GM21367 (cell line): ENCODE measurements around the gene ADTRP.
A peak's percentile ranks its signal among the peaks of the same experiment; 100 is the strongest.

ENCODE experiments used
- ATAC-seq: cut with Tn5 transposase; IDR thresholded peaks from one replicate; pipeline ENCODE4 v1.9.1; 2021; ENCODE audit not compliant: unreplicated experiment

The ADTRP gene, protein sequence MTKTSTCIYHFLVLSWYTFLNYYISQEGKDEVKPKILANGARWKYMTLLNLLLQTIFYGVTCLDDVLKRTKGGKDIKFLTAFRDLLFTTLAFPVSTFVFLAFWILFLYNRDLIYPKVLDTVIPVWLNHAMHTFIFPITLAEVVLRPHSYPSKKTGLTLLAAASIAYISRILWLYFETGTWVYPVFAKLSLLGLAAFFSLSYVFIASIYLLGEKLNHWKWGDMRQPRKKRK

DNA sequence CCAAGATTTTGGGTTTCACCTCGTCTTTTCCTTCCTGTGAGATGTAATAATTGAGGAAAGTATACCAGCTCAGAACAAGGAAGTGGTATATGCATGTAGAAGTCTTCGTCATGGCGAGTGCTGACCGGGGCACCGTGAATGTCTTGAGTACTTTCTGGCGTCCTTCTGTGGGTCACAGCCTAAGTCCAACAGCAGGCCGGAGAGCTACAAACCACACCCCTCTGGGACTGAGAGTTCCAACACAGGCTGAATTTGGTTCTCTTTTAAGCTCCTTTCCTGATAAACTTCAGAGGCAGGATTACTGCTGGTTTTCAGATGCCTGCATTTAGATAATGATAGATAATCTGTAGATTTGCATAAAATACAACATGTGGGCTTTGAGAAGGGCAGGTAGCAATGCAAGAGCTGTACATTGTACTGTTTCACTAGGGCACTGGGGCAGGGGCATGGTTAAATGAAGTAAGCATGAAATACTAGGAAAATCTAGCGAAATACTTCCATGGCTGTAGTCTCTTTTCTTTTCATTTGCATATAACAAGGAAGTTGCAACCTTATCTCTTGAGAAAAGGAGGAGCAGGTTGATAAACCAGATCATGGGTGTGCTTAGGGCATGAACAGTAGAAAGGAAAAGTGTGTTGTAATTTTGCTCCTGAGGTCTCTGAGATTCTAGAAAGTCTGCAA is at the start of gene ADTRP:
Gene ADTRP, minus strand, starts transcription at position 156 of the 681 bp plus-strand sequence. Its CDS starts 44 bp downstream, at position 112.
- ATAC-seq: no peak

DNA sequence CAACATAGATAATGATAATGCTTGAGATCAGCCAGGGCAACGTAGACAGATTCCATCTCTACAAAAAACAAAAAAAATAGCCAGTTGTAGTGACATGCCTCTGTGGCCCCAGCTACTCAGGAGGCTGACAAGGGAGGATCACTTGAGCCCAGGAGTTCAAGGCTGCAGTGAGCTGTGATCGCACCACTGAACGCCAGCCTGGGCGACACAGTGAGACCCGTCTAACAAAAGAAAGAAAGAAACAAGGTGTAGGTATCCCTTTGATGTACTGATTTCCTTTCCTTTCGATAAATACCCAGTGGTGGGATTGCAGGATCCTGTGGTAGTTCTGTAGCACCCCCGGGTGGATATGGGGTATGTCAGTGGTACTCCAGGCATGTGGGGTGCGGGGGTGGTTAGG is 48.2 kb upstream of the ADTRP start:
- ATAC-seq: no peak

DNA sequence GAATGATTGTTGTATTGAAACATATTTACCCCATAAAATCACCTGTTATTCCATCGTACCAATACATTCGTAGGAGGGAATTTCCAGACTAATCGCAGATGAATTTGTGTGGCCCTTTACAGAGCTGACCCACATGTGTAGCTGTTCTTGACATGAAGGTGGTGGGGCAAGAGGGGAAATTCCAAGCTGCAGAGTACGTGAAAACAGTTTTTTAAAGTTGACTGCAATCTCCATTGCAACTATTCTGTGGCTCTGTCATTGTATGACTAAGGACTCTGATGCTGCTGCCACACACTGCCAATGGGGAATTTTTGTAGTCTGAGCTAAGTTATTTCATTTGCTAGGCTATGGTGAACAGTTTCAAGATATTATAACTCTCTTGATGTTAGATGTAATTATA is 46.4 kb upstream of the ADTRP start:
- peak; percentile 40 for ATAC-seq

DNA sequence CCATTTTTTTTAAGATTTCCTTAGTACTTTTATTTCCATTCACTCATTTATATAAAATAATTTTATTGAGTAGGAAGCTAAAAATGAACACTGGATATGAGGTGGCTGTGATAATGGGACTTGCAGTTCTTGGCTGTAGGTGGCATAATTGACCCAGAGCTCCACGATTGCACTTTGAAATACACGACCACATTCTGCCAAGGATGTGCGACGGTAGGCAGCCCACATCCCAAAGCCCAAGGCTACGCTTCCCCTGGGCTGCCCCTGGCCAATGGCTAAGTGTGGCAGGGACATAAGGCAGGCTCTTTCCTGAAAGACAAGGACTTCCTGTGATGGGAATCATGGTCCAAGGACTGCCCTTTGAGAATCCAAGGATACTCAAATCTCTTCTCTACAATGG is 43.7 kb upstream of the ADTRP start:
- ATAC-seq: no peak

DNA sequence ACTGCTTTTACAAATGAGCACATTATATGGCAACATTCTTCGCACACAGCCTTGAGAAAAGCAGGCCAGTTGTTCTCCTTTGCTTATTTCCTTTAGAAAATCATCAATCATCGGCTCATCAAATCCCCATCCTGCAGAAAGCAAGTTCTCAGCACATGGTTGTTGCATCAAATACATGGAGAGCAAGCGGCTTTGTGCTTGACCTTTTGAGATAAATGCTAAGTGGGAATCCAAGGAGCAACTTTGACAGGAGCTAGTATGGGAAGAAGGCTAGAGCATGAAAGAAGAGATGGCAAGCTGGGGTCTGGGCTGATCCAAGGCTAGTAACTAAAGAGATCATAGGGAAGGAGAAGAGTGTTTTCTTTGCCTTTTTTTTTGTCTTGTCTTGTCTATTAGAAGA is 43.2 kb upstream of the ADTRP start:
- ATAC-seq: no peak

DNA sequence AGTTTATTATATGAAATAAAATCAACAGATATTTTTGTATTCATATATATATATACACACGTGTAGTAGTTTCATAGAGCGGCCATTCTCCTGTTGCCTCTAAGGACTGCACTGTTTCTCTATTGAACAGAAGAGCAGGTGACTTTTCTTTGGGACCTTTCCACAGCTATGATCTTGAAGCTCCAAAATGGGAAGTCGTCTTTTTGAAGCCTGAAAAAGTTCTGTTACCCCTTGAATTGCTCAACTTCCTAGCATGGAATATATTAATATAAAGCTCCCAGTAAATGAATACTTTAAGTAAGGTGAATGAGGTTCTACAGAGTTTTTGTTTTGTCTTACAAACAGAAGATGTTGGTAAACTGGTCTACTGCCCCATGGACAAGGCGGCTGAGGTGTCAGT is 42.2 kb upstream of the ADTRP start:
- ATAC-seq: no peak

DNA sequence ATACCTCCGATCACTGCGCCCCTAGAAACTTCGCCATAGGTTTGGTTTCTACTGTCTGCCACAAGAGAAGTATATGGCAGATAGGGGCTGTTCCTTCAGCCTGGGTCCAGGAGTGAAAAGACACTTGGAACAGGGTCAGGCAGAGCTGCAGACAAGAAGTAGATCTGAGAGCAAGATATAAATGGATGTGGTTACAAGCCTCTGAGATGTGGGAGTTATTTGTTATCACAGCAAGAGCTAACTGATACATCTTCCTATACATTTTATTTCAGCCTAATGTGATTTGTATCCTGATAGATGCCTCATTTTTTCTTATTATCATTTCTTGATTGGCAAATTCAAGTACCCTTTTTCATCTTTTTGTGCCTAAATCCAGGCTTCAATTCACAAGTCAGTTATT is 40.9 kb upstream of the ADTRP start:
- ATAC-seq: no peak

DNA sequence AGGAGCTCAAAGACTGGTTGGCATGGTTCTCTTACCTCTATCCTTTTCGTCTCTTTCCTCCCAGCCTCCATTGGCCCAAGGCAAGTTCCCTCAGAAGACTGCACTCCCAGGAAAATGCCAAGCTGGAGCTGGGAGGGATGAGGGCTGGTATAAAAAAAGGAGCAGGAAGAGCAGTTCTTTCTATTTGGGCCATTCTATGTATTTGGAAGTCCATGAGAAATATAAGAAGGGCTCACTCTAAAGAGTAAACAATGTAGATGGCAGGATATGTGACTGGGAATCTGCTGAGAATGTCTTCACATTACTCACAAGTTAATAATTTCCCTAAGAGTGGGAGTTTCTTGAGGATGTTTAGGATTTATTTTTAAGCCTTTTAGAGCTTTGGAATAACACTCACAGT is 36.6 kb upstream of the ADTRP start:
- ATAC-seq: no peak

DNA sequence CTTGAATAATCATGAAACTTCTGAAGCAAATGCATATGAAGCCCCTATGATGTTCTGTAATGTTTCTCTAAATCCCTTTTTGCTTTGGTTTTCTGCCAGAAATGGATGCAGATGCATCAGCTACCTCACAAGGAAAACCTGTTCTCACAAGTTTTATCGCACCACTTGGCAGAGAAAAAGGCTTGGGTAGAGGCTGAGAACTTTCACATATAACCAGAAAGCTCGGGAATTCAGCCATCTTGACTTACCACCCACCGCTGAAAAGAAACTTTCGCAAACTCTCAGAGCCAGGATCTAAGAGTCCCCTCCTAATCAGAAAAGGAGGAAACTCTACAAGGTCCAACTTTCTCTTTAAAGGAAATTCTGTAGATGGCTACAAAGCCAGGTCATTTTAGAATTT is 36.2 kb upstream of the ADTRP start:
- ATAC-seq: no peak

DNA sequence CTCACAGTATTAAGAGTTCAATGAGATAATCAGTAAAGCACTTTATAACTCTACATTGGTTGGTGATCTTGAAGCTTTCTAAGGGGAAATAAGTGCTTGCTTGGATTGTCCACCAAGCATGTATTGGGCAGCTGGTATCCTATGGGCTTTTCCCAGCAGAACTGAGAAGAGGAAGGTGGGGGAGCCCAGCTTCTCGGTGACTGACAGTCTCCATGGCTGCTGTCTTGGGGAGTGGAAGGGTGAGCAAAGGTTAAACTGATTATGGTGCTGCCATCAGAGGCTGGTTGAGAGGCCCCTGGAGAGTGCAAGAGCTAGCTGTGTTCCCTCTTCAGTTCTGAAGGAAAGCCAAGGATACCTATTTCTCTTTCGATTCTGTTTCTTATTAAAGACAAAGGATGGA is 35.5 kb upstream of the ADTRP start:
- no peak for ATAC-seq

DNA sequence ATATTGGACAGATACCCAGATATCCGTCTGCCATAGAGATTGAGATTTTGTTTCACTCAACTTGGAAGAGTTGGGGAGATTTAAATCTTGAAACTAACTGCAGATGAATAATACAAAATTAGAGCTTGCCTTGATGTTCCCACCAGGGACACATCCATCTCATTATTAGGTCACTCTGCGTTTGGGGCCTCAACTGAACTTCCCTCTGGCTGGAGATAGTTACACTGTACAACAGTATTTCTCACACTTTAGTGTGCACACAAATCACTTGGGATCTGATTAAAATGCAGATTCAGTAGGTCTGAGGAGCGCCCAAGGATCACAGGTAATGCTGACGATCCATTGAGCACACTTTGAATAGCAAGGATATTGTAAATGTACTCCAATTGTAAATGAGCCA is 35.0 kb upstream of the ADTRP start:
- ATAC-seq: no peak

DNA sequence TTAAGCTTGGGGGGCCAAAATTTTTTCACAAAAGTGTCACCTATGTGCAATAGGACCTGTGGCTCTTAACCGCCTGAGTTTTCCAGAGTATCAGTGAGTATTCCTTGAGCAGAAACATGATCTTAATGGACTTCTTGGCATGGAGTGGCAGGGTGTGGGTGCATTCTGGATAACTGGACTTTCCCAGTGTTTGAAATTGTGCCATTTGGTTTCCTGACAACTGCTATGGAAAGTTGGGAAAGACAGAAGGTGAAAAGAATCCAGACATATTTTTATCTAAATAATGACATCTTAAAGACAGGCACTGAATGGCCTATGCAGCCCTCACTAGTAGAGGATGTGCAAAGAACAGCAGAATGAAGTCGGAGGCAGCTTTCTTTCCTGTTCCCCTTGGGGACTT is 34.3 kb upstream of the ADTRP start:
- ATAC-seq: no peak

DNA sequence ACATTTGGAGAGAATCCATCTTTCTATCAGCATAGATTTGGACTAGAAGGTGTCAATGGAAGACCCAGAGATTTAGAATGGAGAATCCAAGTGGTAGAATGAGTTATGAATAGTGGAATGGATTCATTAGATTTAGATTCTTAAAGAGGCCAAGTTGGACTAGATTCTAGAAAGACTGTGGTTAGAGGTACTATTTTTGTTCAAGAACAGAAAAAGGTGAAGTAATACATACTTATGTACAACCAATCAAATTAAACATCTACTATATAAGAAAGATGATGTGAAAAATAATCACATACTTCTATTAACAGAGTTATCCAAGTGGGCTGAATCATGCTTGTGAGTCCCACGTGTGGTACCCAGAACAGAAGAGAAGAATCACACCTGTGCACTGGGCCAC is 33.8 kb upstream of the ADTRP start:
- no peak for ATAC-seq

DNA sequence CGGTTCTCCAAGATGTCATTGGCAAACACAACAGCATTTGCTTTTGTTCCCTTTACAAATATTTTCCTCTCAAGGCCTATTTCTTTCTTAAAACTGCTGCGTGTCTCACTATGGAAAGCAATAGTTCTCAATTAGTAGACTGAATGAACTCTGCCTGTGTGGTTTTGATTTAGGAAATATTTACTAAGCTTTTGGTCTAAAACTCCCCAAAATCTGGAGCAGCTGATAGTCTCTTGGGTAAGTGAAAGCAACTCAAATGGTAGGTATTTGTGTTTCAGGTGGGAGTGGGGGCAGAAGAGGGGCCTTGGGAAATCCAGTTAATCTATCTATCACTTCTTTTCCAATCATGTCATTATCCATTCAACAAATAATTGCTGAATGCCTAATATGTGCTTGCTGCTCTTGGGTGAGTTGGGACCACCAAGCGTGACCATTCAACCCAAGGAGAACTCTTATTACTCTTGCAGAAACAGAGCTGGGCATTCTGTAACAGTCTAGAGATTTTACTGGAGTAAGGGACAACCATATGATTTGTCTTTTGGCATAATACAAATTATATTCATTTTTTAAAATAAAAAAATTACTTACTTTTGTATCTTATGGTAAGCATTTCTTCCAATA is 33.2 kb upstream of the ADTRP start:
- ATAC-seq: no peak

DNA sequence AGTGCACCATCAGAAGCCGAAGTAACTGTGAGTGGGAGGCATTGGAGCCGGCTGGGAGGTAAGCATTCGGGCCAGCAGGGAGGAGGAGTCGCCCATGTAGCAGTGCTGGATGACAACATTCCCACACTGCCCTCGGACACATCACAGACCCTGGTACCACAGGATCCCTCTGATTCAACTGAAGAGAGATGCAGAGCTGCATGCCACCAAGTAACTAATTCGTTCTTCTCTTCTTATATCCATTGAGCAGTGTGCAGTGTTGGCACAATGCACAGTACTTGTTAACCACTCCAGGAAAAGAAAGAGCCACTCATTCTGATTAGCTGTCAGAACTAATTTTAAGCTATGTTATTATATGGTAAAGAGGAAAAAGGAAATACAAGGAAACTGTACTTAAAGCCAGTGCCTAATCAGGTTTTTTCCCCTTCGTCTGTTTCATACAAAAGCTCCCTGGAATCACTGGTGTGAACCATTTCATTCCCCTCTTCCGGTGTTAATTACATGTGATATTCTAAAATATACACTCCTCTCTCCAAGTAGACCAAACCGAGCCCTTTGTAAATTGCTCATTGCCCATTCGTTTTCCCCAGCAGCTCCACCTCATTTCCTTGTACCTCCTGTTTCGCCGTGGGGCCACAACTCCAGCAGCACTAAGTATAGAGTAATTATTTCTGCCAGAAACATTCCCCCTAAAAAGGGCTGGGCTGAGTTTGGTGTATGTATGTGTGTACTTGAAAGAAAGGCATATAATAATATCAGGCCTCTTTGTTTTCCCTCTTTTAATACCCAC is 32.4 kb upstream of the ADTRP start:
- ATAC-seq: no peak

DNA sequence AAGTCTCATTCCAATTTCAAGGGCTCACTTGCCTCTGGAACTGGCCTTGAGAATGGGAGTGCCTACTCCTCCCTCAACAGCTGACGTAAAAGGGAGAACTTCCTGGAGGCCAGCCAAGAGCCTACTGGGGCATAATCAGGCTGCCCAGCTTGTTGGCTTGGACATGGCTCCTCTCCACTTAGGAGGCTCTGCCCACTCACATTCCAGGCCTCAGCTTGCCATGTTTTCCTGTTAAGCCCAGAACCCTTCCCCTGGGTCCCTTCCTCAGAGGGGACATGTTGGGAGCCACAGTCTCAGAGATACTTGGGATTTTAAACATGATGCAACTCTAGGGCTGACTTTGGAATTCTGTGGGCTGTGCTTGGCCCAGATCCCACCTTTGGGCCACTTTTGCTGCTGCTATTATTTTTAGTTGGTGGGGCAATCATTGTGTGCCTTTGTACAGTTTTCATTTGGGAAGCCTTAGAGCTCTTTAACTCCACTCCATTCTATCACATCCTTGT is 31.5 kb upstream of the ADTRP start:
- ATAC-seq: no peak

DNA sequence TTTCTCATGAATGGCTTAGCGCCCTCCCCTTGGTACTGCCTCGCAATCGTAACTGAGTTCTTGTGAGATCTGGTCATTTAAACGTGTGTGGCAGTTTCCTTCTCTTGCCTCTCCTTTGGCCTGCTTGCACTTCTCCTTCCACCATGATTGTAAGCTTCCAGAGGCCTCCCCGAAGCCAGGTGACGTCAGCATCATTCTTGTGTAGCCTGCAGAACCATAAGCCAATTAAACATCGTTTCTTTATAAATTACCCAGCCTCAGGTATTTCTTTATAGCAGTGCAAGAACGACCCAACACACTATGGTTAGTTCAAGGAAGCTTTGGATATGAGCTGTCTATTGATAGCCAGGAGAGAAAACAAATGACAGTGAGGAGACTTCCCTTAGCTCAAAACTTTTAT is 29.5 kb upstream of the ADTRP start:
- no peak for ATAC-seq

DNA sequence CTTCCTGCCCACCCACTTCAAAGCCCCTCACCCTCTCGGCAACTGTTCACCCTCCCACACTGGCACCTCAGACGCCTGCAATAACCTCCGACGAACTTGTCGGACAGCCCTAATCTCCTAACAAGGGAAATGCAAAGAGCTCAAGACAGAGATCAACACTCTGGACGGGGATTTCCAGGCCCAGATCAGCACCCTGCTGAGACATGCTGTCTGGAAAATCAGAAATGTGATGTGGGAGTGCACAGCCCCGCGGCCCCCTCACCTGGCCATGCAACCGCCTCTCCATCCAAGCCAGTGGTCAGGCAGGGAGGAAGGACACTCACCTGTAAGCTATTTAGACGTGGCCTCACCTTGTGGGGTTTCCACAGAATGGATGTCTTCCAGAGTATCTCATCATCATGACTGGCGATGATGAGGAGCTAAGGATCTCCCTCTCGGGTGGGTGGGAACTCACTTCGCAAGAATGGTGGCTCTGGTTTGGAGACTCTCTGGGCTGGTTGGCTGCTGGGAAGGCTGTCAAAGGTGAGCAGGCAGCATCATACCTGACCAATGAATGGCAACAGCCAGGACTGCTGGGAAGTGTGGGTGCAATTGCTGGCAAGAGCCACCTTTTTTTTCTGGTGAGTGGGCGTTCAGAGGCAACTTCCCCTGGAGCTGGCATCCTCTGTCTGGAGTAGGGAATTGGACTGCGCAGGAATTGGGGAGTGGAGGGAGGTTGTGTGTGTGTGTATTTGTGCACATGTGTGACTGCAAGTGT is 28.1 kb upstream of the ADTRP start:
- ATAC-seq: no peak

DNA sequence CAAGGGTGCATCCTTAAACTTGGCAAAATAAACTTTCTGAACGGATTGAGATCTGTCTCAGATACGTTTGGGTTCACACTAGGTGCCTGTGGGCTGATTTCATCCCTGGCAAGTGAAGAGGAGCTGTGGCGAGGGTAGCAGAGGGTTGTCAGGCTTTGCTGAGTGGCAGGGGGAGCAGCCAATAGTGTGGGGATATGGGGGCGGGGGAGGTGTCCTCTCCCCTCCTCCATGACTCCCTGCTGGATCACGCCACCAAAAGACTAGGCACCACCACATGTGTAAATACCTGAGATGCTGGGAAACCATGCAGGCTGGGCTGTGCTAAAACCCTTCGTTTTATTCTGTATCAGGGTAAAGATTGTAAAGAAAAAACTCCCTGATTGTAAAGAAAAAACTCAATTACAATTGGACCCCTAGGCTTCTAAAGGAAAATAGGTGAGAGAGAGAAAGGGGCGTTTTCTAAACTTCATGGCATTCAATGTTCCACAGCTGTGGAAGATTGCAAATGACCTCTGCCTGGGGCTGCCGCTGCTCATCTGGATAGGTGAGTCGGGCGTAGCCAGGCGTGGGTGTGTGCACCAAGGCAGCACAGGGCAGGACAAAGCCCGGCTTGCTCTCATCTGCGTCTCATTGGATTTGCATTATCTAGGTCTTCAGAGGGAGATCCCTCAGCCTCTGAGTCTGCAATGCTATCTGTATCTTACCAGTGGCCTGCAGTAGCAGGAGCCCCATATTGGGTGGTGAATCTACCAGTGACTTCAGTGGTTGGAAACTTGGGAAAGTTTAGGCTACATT is 26.9 kb upstream of the ADTRP start:
- no peak for ATAC-seq

DNA sequence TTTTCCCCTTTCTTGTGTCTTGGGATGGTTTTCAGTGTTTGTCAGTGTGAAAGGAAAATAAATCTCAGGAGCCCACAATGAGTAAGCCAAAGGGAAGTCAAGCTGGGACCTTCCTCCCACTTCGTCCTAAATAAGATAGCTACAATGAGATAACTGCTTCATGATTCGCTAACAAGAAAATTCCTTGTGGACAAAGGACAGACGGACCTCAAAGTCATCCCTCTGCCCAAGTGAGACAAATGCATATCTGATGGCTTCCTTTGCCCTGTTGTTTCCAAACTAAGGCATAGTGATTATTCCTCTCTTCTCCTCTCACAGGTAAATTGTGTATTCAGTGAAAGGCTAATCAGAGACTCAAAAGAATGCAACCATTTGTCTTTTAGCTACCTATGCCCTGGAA is 26.1 kb upstream of the ADTRP start:
- no peak for ATAC-seq
